SH-SY5Y (cell line): Measurements from ENCODE around the gene ERI2.

Experiments
- GATA2 ChIP-seq: IDR thresholded peaks from 2 replicates; pipeline ENCODE4 v1.6.1; 2011; ENCODE audit warnings: mild to moderate bottlenecking, low read depth, low read length
- GATA3 ChIP-seq: IDR thresholded peaks from 2 replicates; pipeline ENCODE4 v1.6.1; 2011; ENCODE audit warnings: low read depth, mild to moderate bottlenecking, low read length, moderate library complexity

DNA sequence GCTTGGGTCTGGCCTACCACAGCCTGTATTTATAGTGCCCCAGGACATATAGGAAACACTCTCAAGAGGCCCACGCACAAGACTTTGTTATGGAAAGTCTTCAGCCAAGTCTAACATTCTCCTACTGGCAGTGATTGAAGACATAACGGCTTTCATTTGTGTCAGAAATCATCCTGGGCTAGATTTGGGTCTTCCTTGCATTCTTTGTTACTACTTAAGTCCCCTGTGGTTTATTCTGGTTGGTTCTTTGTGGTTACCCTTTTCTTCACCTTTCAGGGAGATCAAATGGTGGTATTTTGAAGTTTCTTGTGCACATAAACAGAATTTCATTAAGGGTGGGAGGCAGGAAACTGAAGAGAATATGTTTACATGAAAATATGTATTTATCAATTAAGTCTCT, 37.8 kb upstream of the ERI2 start:
- no peak for TF ChIP-seq GATA3
- TF ChIP-seq GATA2 = no peak
